GM10266 (cell line): ENCODE results near the gene SPATA32.
A peak's percentile ranks its signal among the peaks of the same experiment; 100 is the strongest.

Experiments
- DNase-seq: peaks from one replicate; pipeline ENCODE4 v3.0.0; 2012; ENCODE audit errors: extremely low spot score
- CTCF ChIP-seq: IDR thresholded peaks from 2 replicates; pipeline ENCODE4 v1.5.1; 2012; ENCODE audit warnings: mild to moderate bottlenecking, low read depth; ENCODE audit not compliant: control insufficient read depth, insufficient read depth; ENCODE audit errors: missing control alignments

Gene SPATA32

DNA sequence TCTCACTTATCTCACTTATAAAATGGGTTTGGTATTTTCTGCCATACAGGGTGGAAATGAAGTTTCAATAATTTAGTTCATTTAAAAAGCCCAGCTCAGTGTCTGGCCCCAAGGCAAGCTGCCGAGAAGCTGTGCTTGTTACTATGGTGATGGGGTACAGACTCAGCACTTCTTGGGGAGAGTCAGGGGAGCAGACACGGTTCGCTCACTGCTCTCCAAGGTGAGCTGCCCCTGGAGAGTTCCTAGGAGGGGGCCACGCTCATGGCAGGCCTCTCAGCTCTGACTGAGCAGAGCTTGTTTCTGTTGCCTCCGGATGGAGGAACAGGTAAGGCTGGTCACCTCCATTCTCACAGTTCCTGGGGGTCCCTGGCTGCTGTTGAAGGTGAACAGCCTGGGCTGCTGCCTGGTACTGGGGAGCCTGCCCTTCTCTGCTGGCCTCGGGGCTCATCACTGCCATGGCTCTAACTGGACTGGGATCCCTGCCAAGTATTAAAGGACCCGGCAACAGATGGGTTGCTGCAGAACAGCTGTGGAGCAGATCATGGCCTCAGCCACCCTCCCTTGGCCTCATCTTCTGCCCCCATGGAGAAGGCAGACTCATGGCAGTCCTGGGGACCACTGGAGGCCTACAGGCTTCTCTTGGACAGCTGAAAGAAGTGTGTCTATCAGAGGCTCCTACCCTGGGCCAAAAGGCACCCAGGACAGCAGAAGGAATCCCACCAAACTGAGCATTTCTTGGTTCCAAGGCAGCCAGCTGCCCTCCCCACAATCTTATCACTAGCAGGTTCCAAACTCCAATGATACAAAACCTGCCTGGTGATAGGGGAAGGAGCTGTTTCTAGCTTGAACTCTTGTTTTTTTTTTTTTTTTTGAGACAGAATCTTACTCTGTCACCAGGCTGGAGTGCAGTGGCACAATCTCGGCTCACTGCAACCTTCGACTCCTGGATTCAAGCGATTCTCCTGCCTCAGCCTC is 25.9 kb upstream of the SPATA32 start:
- no peak for DNase-seq
- no peak for TF ChIP-seq CTCF

DNA sequence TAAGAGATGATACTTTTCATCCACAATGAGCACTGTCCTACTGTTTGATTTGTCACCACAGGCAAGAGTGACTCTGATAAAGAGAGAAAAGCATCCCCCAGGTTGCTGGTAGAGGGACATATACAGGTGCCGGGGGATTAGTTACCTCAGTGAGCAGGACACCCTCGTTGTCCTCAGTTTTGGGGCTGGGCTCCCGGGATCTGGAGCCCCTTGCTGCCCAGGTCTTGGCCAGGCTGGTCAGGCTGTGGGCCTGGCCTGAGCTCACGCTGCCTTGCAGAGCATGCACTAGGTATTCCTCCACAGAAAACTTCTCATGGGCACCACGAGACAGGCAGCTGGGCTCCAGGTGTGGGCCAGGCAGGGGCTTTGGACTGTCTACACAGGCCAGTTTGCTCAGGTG is 24.4 kb upstream of the SPATA32 start:
- no peak for DNase-seq

DNA sequence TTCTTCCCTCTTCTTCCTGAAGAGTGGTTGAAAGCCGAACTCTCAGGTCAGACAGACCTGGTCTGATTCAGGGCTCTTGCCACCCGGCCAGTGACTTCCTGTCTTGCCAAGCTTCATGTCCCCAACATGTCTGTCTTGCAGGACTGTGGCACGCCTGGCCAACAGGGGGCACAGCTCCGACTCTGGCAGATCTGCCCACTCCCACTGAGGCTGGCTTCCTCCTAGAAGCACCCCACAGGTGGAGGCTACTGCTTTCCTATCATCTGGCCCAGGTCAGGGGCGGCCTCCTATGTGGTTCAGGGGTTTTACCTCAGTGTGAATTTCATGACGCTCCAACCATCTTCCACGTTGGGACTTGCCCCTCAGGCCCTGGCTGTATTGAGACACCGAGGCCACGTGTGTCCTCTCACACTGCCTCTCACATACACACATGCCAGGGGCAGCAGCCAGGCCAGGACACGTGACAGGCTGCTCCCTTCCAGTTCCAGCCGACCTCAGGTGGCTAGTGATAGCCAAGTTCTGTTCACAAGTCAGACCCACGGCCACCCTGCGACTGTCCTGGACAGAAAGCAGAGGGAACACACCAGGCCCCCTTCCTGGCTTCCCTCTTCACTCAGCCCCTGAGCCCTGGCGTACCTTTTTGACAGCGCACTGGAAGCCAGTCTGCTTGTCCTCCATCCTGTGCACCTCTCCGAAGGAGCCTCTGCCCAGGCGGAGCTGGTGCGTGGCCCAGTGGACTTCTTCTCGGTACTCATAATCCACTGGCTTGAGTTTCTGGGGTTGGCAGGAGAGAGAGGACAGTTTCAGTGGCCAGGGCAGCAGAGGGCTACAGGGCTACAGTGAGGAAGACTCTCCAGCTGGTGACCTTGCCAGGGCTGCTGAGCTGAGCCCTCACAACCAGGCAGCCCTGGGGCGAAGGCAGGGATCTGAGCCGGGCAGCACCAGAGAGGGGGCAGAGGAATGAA is 22.6 kb upstream of the SPATA32 start:
- DNase-seq = no peak
- peak; percentile 44 for TF ChIP-seq CTCF

More for the DNA sequence above, 24.4 kb upstream of the SPATA32 start:
- TF ChIP-seq CTCF = no peak

- TF ChIP-seq CTCF = no peak
These were observed 21.8 kb upstream of the SPATA32 start for GRCh38 chr17:45283711-45284110.

GRCh38 chr17:45282683-45283644 is 21.1 kb upstream of the SPATA32 start:
- TF ChIP-seq CTCF = no peak
- no peak for DNase-seq

More at GRCh38 chr17:45283711-45284110, 21.8 kb upstream of the SPATA32 start:
- no peak for DNase-seq

GRCh38 chr17:45279898-45280297 is 18.0 kb upstream of the SPATA32 start:
- no peak for DNase-seq
- TF ChIP-seq CTCF = no peak
